DMS153 treated with DMSO at 0.1 percent for 48 hours (cell line): ENCODE data around the gene TAS2R41.
"Not testable (repeated sequence)": the region's sequence is repeated elsewhere in the genome, so short reads cannot be mapped to it uniquely, and the experiment has no call there.

Experiments
- DNase-seq: peaks from one replicate; lab custom pipeline; 2025; ENCODE audit not compliant: unreplicated experiment; lab: John Stamatoyannopoulos, UW

Gene TAS2R41

DNA sequence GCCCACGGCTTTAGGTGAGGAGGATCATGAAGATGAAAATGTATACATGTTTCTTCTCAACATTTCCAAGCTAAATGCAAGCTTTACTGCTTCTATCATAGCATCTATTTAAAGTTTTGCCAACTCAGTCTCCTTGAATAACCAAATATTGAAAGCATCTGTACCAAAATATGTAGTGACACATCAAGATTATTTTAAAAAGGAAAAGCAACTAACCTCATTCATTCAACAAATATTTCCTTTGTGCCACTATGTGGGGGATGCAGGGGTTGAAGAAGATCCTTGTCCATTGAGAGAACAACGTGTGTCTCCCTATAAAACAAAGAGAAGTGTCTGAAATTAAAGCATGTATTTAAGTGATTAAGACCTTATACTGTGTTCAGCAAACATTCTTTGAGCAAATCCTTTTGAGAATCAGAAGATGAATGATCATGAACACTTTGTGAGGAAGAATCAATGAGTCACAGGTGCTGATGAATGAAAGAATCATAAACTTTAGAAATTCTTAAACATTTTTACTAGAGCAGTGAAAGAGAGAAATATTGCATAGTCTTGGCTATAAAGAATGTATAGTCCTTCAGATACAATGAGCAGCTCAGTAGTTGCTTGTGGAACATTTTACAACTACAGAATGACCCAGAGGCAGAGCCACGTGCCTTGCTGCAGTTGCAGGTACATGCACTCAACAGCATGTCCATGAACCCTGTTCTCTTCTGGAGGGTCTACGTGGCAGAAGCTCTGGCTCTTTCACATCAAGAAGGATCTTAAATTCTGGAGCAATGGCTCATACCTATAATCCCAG, 20.5 kb upstream of the TAS2R41 start:
- no peak for DNase-seq

DNA sequence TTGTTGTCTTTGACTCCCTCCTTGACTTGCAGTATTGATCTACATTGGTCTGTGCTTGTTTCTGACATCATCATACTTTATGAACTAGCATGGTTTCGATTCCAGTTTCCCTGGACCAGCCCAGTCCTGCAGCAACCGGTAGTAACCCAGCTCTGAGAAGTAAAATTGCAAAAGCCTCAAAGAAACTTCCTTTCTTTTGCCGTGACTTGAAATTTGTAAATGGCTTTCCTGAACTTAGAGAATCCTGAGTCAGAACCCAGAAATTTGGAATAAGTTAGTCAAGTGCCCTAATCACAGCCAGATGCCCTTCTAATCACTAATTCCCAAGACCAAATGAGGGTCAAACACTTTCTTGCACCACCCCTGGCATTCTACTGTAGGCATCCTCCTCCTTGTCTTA, 19.4 kb upstream of the TAS2R41 start:
- DNase-seq, result no peak

DNA sequence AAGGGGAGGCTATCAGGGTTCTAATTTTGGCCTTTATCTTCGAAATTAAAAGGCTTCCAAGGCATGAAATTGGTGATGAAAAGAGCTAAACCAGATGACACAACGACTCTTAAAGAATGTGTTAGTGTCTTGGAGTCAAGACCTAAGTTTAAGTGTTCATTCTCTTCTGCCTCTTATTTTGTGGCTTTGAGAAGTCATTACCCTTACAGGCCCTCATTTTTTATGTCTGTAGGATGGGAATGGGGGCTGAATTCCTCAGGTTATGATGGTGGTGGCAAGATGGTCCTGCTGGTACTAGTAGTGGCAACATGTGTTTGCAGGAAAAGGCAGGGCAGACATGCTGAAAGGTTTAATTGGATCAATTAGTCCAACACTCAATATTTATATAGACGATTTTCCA, 19.0 kb upstream of the TAS2R41 start:
- DNase-seq, result no peak

DNA sequence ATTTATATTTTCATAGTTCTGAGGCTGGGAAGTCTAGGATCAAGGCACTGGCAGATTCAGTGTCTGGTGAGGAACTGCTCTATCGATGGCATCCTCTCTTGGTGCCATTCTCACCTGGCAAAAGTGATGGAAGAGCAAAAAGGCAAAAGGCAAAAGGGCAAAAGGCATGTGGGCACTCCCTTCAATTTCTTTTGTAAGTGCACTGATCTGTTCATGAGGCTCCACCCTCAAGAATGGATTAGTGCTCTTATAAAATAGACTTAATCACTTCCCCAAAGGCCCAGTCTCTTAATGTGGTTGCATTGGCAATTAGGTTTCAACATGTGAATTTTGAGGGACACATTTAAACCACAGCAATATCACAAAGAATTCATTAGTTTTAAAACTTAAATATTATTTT, 18.3 kb upstream of the TAS2R41 start:
- no peak for DNase-seq

DNA sequence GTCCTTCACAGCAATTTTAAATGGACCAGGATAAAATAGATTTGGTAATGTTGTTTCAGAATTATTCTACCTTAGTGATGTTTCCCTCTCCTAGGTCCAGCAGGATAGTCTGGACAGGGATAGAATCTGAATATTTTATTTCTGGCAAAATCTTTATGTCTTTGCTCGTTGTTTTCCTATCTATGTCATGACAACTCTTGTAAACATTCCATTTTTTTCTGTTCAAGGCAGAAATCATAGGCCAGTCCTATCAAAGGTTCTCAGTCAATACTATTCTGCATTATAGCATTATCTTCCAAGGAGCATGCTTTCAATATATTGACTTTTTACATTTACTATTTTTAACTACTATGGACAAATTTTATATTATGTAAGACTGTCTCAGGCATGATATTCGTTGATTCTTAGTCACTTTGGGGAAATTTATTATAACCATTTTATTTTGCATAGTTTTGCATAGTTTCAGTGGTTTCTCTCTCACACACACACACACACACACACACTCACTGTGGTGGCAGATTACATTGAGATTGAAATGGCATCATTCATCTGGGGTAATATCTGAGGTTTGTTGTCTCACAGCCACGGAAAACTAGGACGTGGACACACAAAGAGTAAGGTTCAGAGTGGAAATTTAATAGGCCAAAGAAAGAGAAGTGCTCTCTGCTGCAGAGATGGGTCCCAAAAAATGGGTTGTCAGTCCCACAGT, 17.2 kb upstream of the TAS2R41 start:
- no peak for DNase-seq

- no peak for DNase-seq
Observed at GRCh38 chr7:143462045-143462444, 15.6 kb upstream of the TAS2R41 start.

DNA sequence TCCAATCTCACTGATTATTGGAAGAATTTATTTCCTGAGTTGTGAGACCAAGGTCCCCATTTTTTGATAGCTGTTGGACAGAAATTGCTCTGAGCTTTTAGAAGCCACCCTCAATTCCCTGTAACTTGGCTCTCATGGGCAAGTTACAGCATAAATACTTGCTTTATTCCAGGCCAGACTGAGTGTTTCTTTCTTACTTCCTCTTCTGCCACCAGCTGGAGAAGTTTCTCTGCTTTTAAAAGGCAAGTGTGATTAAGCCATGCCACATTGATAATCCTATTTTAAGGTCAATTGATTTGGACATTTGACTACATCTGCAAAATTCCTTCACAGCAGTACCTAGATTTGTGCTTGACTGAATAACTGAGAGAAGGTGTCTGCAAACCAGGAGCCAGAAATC, 14.1 kb upstream of the TAS2R41 start:
- no peak for DNase-seq

GRCh38 chr7:143463957-143464356, 13.7 kb upstream of the TAS2R41 start:
- DNase-seq, result no peak

GRCh38 chr7:143467724-143468123, 9.9 kb upstream of the TAS2R41 start:
- no peak for DNase-seq

DNA sequence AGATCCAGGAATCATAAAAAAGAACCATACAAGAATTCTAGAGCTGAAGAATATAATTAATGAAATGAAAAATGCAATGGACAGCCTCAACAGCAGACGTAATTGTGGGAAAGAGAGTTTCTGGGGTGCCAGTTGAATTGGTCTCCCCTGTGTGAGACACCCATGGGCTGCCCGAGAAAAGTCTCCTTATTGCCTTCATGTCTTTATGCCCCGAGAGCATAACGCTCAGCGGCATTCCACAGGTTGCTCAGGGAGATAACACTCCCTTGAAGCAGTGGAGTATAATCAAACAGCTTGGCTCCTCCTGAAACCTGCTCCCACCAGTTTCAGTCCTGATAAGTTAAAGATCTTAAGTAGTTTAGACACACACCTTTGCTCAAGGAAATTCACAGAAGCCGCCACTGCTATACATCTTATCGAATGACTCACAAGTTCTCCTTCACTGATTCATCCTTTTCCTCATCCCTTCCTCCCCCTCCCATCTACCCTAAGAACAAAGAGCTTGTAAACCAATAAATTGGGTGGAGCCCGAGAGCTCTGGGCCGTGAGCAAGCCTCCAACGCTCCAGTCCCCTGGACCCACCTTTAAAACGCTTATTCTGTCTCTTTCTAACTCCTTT, 5.5 kb upstream of the TAS2R41 start:
- DNase-seq, result not testable (repeated sequence)

DNA sequence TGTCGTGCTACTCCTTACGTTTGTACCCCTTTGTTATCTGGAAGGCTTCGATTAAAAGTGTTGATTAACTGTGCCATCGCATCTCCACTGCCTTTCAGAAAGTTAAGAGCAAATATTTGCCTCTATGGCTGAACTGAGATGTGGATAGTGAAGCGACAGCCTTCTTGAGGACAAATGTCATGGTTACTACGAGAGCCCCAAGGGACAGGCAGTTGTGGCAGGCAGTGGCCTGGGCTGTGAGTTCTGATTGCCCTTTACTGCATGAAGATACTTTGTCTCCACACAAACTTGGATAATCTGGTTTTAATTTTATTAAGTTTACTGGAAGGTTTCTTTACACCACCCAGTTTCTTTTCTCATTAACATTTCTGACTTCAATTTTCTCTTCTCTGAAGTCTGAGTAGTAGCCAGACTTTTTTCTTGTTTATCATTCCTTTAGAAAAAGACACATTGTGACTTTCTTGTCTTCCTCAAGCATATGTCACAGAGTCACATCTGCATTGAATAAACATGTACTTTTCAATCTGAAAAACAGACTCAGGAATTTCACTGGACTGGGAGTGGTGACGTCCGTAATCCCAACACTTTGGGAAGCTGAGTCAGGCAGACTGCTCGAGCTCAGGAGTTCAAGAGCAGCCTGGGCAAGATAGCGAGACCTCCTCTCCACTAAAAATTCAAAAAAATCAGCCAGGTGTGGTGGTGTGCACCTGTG, 1.5 kb downstream of the TAS2R41 start:
- no peak for DNase-seq

DNA sequence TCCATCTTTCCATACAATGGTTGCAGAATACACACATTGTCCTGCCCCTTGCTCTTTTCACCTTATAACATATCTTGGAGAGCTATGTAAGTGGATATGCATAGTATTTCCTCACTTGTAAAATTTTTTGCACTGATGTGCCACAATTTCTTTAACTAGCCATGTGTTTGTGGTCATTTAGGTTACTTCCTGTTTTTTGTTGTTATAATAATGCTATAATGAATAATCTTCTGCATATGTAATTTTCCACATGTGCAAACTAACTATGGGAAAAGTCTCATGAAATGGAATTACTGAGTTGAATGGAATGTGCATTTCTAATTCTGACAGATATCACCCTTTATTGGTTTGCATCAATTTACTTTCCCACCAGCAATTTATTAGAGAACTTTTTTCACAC, 2.8 kb downstream of the TAS2R41 start:
- DNase-seq, result no peak

- no peak for DNase-seq
Observed at GRCh38 chr7:143484119-143484518, 6.4 kb downstream of the TAS2R41 start.

DNA sequence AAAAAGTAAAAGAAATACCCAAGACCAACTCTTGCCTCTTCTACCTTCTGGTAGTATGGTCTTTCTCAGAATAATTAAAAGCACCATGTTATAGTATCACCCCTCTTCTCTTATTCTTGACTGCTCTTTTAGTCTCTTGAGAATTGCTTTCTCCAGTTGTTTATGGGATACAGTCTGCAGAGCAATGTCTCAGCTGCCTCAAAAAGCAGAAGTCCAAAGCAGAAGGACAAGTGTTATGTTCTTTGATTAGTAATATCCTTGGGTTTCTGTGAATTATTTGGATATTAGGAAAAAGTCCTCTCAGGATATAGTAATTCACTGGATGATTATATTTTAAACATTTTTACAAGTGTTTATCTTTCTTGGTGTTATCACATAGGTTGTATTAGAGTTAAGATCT, 7.4 kb downstream of the TAS2R41 start:
- no peak for DNase-seq

GRCh38 chr7:143485500-143485899, 7.8 kb downstream of the TAS2R41 start:
- no peak for DNase-seq

- not testable (repeated sequence) for DNase-seq
Observed at GRCh38 chr7:143486266-143486665, 8.6 kb downstream of the TAS2R41 start.

DNA sequence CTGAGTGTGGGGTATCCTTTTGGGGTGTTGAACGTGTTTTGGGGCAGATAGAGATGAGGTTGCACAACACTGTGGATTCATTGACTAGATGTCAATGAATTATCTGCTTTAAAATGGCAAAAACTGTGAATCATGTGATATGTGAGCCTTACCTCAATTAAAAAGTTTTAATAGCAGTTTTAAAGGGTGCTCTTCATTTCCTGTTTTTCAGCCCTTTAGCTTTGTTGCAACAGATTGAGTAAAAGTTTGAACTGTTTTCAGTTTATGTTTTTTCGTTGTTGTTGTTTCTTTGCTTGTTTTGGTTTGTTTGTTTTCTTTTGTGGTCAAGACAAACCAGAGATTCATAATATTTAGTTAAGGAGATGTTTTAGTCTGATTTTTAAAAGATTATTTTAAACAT, 9.4 kb downstream of the TAS2R41 start:
- no peak for DNase-seq

DNA sequence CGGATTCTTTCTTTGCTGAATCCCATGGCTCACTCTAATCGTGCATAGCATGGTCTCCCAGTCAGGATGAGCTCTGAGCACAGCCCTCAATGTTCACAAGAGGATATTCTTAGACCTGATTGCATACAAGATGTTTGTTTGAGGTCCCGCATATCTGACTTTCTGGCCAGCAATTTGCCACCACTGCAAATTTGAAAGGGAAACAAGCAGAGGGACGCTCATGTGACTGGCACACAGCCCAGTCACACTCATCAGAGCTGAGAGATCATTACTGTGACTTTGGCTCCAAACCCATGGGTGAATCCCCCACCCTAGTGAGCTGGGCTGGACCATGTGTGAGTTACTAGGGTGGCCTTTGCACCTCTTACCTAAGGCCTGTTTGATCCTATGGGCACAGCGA, 9.9 kb downstream of the TAS2R41 start:
- no peak for DNase-seq

DNA sequence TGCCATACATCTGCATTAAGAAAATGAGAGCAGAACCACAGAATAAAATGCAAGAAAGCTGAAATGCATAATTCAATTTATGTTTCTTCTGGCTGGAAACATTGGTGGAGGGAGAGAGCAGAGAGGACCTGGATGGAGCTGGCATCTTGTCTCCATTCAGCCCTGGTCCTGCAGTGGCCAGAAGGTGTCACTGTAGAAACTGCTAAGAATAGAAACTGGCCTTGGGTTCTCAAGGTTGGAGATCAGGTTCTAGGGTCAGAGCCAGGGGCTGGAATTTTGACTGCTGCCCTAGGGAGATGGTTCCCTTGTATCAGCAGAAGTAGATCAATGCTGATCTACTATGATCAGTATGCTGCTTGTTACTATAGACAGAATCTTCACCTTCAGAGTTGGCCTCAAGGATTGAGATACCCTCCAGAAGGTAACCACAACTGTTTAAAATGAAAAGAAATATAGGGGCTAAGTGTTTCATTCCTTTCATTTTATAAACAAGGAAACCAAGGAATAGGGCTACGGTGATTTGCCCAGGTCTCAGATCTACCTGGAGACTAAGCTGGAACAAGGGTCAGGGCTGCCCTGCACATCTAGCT, 13.1 kb downstream of the TAS2R41 start:
- DNase-seq, result no peak

DNA sequence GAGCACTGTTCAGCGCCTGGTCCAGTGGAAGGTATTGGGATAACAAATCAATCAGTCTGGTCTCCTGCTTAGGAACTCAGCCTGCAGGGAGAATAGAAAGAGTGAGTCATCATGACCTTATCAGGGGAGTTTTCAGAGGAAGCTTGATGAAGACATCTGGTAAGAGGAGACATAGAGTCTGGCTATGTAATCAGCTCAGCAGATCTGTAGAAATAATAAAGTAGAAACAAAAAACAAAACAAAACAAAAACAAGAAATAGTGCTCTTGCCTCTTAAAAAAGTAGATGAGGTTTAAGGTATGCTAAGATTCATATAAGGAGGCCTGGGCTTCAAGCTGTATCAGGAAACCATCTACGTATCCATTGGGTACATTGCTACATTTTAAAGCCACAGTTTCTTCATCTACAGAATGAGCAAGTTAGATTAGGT, 14.4 kb downstream of the TAS2R41 start:
- no peak for DNase-seq
